Subcutaneous adipose tissue (tissue), 4 donors: ENCODE data around the gene BICDL2. TPM values are rescaled to one million over a fixed set of nuclear protein-coding genes. Genes with fewer than 3 reads are reported as not detected.

ENCODE experiments used
- total RNA-seq, 4 donors: library from RNA; depleted of rRNA; stranded (reverse); fragments of >200 nt; gene quantifications; one replicate each; pipeline ENCODE4 v1.1.0, GENCODE V29; 2016
- TF ChIP-seq, protein P1 (sequence below): fragments of 450-650 bp; IDR thresholded peaks from one replicate; pipeline ENCODE4 v1.5.1; 2016; ENCODE audit warnings: low read depth, mild to moderate bottlenecking, control low read depth, antibody characterized with exemption, moderate library complexity

BICDL2 gene
- total RNA-seq, 4 donors from 2014 or later = not detected

DNA sequence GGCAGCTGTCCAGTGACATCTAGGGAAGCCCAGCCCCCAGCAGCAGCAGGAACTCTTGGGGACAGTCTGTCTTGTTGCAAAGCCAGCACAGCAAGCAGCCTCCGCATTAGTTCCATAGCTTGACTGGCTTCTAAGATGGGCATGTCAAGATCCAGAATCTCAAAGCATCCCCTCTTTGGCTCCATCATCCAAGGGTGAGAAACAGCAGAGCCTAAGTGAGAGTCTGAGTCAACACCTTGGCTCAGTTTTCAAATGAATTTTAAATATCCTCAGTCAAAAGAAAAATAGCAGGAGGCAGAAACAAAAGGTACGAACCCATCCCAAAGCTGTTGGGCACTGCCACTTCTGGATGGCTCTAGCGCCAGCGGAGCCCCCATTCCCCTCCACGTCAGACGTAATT is 21.8 kb downstream of the BICDL2 start:
- TF ChIP-seq, protein P1, sequence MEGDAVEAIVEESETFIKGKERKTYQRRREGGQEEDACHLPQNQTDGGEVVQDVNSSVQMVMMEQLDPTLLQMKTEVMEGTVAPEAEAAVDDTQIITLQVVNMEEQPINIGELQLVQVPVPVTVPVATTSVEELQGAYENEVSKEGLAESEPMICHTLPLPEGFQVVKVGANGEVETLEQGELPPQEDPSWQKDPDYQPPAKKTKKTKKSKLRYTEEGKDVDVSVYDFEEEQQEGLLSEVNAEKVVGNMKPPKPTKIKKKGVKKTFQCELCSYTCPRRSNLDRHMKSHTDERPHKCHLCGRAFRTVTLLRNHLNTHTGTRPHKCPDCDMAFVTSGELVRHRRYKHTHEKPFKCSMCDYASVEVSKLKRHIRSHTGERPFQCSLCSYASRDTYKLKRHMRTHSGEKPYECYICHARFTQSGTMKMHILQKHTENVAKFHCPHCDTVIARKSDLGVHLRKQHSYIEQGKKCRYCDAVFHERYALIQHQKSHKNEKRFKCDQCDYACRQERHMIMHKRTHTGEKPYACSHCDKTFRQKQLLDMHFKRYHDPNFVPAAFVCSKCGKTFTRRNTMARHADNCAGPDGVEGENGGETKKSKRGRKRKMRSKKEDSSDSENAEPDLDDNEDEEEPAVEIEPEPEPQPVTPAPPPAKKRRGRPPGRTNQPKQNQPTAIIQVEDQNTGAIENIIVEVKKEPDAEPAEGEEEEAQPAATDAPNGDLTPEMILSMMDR = no peak

DNA sequence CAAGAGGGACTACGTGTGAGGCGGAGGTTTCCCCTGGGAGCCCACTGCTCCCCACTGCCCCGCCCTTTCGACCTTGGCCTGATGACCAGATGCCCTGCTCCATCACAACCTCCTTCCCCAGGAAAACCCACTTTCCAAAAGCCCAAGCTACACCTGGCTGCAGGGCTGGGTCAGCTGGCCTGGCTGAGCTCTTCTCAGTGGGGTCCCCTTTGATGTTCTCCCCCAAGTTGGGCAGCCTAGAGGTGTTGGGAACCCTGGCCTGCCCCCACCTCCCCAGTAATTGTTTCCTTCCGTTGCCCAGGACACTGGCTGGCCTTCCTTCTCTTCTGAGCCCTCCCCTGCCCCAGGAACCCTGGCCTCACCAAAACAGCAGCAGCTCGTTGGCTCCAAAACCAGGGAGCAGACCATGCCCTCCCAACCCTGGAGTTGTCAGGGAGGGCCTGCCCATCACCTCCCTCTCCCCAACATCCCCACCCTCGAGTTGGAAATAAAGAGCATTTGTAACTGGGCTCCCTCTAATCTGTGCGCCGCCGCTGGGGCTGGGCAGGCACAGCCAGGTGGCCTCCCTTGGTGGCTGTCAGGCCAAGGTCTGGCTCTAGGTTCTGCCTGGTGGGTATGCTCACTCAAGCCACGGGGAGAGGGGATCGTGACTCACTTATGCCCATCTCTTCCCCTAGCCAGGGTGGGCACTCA is 22.6 kb downstream of the BICDL2 start:
- TF ChIP-seq, protein P1 = no peak

DNA sequence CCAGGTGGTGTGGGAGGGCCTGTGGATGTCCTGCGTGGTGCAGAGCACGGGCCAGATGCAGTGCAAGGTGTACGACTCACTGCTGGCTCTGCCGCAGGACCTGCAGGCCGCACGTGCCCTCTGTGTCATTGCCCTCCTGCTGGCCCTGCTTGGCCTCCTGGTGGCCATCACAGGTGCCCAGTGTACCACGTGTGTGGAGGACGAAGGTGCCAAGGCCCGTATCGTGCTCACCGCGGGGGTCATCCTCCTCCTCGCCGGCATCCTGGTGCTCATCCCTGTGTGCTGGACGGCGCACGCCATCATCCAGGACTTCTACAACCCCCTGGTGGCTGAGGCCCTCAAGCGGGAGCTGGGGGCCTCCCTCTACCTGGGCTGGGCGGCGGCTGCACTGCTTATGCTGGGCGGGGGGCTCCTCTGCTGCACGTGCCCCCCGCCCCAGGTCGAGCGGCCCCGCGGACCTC is 23.2 kb downstream of the BICDL2 start:
- TF ChIP-seq, protein P1 = no peak

DNA sequence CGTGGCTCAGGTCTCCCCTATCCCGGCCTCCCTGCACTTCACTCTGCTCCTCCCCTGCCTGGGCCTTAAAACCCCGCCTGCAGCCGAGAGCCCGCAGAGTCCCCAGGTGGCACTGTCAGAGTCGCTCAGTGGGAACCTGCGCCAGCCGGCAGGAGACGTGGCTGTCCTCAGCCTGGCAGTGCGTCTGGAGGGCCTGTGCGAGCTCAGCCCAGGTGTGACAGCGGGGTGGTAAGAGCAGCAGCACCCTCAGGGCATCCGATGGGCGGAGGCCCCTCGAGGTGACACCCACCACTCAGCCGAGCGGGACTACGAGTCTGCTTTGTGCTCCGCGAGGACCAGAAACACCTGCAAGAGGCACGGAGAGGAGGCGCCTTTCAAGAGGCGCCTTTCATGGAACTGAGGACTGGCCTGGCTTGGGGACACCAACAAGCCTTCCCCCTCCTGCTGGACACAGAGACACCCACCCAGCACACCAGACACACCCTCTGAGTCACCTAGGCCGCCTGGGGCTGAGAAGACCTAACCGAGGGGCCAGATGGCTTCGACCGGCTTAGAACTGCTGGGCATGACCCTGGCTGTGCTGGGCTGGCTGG is 23.8 kb downstream of the BICDL2 start, which contains the start of gene CLDN9:
TSS of gene CLDN9 (plus strand) at position 96 of the 593 bp plus-strand sequence. CDS start at position 536, 440 bp downstream.
- TF ChIP-seq, protein P1 = no peak

DNA sequence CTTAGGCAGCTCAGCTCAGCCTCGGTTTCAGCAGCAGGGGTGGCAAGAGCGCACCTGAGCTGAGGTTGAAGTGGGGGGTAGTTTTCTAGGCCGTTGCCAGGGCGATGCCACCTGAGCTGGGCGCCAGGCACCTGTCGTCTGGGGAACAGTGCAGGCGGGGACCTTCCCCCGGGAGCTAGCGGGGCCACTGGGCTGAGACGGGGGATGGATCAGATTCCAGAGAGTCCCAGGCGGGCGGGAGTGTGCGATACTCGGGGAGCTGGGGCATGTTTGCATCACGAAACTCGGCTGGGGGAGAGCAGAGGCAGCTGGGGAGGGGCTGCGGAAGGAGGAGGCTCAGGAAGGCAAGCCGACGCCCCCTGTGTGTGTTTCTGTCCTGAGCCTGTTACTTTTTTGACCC is 24.5 kb downstream of the BICDL2 start:
- TF ChIP-seq, protein P1 = no peak

DNA sequence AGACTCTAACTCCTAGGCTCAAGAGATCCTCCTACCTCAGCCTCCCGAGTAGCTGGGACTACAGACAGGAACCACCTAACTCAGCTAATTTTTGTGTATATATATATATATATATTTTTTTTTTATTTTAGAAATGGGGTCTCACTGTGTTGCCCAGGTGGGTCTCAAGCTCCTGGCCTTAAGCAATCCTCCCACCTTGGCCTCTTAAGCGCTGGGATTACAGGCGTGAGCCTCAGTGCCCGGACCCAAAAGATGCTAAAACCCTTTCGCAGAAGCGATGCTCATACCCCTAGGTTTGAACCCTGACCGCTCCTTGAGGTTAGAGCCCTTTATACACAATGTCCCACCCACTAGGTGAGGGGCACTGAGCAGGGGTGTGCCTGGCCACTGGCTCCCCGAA is 26.2 kb downstream of the BICDL2 start:
- TF ChIP-seq, protein P1 = no peak

DNA sequence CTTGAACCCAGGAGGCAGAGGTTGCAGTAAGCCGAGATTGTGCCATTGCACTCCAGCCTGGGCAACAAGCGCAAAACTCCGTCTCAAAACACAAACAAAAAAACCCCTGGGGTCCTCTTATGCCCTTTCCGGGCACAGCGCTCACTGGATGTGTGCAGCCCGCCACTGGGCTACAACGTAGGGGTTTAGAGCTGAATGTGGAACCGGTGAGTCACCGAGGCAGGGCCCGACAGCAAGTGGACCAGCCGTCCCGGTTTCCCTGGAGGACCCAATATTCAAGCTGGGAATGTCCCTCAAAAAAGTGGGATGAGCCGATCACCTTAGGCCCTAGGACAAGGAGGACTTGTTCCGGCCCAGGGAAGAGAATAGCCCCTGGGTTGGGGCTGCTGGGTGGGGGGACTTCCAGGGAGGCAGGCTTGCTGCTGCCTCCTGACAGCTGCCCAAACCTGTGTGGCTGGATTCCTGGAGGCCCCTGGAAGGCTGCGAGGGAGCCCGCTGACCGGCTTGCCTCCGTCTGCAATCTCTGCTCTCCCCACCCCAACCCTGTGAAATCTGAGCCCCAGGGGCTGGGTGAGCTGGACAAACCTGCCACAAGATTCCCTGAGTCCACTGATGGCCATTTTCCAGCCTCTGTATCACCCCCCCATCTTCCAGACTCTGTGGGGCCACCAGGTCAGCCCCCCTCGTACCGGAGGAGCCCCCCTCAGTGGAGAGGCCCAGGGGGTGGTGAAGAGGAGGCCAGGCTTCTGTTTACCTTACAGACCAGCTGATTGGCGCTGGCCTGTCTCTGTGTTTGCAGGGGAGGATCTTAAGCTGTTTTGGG is 27.0 kb downstream of the BICDL2 start:
- TF ChIP-seq, protein P1 = no peak
